GM19023 (cell line): ENCODE results near the gene RASD1.

Source experiments
- ATAC-seq: cut with Tn5 transposase; IDR thresholded peaks from one replicate; pipeline ENCODE4 v1.9.1; 2021; ENCODE audit warnings: mild to moderate bottlenecking, moderate library complexity; ENCODE audit not compliant: unreplicated experiment

RASD1 gene

DNA sequence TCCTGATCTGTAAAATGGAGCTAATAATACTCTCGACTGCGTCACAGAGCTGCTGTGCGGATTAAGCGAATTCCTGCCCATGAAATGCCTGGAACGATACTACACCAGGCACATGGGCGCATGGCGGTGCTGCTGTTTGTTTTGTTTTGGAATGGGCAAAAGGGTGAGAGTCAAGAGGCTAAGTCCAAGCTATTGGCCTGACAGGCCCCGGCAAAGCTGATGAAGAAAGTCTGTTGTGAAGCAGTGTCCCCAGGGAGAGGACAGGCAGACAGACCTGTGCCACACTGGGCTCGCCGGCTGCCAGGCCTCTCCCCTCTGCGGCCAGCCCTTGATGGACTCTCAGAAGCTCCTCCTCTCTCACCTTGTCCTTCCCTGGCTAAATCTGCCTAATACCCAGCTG lies 31.3 kb upstream of the RASD1 start:
- ATAC-seq: no peak

DNA sequence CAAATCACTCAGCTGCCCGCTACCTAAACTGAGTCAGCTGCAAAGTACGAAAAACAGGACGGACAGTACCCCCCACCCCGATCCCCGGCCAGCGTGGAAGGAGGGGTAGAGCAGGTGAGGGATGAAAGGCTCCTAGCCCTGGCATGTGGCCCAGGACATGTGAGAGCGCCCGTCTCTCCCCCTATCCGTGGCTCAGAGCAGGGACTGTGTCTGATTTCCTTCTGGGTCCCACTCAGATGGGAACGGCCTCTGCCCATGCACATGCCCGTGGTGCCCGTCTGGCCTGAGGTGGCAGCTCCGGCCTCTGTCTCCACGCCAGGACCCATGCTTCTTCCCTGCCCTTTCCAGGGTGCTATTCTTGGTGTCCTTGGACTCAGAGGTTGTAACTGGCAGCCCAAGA lies 30.2 kb upstream of the RASD1 start:
- no peak for ATAC-seq

DNA sequence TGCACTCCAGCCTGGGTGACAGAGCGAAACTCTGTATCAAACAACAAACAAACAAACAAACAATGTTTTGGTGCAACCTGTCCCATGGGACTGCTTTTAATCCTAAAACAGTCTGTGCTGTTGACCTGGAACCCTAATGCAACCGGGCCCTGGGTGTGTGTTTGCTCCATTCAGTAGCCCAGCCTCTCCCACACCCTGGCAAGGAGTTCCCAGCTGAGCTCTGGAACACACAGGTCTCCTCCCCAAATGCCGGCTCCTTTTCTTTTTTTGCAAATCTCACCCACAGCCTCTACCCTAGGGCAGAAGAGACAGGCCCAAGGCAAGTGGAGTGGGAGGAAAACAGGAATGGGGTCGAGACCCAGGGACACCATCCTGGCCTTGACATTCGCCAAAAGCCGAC lies 29.8 kb upstream of the RASD1 start:
- no peak for ATAC-seq

DNA sequence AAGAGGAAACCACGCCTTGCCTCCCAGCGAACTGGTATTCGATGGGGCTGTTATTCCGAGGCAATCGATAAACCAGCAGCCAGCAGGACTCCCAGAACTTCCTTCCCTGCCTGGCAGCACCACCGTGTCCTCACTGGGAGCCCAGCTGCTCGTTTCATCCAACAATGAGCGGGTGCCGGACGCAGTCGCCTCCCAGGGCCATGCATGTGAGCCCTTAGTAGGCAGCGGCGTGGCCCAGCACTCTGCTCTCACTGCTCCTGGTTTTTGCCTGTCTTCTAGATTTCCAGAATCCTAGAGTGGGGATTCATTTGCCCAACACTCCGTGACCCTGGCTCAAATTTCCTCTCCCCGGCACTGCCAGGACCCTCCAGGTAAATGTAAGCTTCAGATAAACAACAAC lies 29.1 kb upstream of the RASD1 start:
- ATAC-seq: no peak

DNA sequence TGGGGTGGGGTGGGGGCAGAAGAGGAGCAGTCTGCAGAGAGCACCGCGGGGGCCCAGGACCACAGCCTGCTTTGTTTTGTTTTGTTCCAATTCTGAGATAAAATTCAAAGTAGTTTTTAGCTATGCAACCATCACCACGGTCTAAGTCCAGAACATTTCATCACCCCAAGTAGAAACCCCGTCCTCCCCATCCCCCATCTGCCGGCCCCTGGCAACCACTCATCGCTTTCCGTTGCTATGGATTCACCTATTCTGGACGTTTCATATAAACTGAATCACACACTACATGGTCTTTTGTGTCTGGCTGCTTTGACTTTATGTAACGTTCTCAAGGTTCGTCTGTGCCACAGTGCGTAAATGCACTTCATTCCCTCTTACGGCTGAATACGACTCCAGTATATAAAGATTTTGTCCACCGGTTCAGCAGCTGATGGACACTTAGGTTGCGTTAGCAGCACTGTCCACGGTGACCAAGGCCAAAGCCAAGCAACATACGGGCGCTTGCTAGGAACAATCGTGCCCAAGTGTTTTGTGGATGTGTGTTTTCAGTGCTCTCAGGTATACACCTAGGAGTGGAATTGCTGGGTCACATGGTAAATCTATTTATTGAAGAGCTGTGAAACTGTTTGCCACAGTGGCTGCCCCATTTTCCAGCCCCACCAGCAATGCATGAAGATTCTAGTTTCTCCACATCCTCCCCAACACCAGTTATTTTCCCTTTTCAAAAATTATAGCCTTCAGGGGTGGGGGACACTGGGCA lies 27.7 kb upstream of the RASD1 start:
- no peak for ATAC-seq

DNA sequence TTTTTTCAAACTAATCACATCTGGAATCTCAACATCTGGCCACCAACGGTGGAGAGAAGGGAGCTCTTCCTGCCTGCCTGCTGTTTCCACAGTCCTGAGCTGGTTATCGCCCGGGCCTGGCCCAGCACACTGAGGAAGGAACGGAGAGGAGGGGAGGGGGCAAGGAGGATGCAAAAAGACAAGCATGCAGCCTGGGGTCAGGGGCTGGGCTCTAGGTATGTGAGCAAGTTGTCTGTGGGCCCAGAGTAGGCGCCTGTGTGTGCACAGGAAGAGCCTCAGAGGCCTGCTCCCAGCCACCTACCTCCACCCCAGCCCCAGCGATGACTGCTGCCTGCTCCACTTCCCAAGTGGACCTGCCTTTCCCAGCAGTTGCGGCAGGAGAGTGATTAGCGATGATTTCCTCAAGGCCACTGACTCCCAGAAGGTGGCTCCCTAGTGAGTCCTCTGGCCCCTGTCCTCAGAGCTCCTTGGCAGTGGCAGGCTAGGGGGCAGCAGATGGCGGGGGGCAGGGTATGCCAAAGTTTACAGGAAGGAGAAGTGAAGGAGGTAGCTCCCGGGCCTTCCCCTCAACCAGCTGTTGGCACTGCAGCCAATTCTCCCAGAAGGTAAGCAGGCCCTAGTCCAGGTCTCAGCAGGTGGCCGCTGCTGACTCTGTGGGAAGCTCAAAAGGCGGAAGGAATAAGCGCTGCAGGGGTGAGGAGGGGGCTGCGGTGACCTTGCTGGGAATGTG lies 27.0 kb upstream of the RASD1 start:
- ATAC-seq: no peak

DNA sequence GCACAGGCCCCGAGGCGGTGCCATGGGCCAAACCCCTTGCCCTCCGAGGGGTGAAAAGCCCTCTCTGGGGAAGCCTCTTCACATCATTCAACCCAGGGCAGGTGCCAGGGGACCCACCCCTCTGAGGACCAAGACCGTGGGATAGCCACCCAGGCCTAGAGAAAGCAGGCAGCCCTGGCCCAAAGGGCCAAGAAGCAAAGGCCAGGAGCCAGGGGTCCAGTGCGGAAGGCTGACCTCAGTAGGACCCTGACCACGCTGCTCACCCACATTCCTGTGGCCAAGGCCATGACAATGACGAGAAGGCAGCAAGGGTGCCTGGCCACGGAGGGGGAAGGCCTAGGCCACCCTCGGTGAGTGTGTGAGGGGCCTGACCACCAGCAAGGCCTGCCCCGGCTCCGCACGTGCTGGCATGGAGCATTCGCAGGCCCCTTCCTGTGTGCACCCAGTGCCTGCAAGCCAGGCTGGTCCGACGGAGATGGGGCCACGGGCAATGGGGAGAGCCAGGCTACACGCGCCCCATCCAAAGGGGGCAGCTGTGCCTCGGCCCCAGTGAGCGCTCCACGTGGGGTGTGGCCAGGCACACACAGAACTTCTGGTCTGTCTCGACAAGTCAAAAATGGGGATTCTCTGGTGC lies 24.5 kb upstream of the RASD1 start:
- no peak for ATAC-seq

DNA sequence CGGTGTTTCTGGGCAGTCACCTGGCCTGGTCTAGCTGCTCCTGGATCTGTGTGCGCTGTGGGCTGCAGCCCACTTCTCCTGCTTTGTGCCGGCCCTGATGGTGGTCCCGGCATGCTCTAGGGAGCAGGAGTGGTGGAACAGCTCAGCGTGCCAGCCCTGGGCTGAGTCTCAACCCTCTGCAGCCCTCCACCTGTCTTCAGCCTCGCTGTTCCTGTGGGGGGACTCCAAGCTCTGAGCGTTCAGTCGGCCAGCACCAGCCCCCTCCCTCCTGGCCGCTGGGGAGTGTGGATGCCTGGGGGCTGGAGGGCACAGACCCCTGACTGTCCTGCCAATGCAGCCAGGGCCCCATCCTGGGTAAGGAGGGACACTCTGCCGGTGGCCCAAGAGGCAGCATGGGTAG lies 23.7 kb upstream of the RASD1 start:
- no peak for ATAC-seq

DNA sequence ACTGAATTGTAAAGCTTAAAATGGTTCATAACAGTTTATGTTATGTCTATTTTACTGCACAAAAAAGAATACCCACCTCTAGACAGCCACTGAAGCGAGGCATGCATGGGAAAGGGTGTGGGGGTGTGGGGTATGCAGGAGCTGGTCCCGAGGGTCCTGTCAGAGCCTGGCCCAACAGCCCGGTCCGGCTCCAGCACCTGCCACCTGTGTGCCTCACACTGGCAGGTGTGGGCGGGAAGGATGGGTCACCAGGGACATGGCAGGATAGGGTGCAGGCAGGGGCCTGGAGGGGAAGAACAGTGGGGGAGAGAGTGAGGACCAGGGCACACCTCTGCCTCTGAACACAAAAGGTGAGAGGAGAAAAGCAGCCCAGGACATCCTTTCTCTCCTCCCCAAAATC lies 22.8 kb upstream of the RASD1 start:
- ATAC-seq: no peak

DNA sequence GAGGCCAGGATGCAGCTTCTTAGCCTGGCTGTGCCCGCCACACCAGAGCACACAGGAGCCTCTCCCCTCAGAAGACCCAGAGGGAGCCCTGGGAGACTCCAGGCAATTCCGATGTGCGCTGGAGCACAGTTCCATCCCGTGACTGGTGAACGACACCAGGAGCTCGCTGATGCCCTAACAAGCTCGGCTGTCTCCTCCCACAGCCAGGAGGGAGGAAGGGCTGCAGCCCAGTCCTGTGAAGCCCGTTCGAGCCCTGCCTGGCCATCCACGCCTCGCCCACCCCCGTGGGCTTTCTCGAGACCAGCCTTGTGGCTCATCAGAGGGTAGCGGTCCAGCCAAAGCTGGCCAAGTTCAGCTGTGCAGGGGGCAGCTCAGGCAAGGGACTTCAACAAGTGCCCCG lies 21.8 kb upstream of the RASD1 start:
- no peak for ATAC-seq

DNA sequence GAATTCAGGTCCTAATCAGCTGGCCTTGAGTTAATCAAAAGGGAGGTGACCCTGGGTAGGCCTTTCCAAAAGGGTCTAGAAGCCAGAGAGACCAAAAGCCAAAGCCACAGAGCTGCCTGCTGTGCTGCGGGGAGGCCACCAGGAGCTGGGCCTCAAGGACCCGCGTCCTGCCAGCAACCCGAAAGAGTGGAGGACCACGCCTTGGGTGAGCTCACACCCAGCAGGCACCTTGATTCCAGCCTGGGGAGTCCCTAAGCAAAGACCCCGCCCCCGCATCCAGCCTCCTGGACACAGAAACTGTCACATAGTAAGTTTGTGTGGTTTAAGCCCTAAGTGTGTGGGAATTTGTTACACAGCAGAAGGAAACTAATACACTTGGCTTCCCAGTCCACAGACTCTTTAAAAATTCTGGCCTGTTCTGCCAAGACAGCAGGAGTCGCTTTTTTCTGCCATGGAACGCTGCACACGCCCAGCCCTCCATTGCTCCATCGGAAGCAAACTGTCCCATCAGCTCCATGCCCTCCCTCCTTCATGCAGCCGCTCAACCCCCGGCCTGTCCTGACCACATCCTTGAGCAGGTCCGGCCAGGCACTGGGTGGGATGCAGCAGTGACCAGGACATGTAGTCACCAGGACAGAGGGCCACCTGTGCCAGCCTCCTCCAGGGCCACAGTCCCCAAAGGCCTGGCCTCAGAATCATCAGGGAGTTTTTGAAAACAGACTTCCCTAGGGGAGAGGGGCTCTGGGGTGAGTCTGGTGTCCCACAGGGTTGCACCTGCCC lies 20.9 kb upstream of the RASD1 start:
- ATAC-seq: no peak

DNA sequence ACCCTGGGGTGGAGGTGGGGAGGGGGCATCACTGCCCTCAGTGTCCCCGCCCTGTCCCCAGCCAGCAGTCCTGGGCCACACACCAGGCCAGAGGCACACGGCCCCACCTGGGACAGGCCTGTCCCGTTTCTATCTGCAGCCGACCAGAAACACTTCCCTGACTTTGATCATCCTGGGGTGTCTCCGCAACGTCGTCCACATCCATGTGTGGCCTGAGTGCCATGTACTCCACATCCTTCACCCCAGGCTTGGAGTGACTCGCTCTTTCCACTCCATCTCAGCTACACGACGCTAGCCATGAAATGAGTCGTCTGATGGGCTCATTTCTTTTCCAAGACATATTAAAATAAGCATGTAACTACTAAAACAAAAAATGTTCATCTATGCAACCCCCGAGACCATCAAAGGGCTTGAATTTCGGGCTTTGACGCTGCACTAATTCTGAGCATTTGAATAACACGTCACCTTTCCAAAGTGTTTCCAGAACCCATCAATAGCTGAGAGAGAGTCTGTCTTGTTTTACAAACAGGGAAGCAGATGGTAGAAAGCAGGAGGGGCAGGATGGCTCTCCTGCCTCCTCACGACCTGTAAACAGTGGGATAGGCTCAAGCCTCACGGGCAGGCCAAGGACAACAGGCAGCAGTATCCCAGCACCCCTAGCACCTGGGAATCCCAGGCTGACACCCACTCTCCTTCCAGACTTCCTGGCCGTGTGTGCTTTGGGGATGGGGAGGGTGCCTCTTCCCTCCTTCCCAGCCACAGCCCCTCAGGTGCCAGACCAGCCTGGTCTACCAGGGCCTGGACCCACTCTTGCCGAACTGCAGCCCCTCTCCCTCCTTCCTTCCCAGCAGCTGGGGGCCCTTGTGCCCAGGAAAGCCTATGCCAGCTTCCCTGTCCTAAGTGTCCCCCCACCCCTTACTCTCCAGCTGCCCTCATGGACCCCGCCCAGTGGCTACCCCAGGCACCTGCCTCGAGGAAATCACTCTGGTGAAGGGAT lies 20.0 kb upstream of the RASD1 start:
- ATAC-seq: no peak

DNA sequence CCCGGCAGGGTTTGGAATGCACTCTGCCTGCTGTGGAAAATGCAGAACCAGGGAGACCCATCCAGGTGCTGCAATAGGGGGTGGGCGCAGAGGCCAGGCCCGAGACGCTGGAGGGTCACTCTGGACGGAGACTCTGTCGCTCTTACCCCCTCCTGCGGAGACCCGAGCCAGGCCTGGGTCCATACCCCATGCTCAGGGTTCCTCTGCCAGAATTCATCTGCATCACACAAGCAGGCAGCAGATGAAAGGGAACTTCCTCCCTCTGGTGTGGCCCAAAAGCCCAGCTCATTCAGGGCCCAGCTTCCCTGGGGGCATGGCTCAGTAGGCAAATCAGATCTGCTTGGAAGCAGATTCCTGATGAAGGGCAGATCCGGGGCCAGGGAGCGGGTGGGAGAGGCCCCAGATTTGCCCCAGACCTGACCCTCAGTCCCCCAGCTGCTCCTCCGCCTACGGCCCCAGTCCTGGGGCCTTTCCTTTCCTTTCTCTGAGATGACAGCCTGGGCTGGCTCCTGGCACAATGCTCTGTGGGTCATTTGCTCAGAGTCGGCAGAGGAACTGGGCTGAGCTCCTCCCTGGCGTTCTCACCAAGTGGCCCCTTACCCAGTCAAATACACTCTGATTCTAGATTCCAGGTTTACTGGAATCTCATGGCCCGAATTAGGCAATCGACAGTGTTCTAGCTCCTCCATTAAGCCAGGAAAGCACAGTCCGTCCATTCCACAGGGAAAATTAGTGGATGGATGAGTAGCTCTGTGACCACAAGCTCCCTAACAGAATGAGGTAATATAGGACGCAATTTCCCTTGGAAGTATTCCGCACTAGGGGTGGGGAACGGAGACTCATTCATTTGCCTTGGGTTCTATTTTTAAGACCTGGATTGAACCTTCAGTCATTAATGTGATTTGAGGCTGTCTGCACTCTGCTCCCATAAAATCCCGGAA lies 19.1 kb upstream of the RASD1 start:
- no peak for ATAC-seq

DNA sequence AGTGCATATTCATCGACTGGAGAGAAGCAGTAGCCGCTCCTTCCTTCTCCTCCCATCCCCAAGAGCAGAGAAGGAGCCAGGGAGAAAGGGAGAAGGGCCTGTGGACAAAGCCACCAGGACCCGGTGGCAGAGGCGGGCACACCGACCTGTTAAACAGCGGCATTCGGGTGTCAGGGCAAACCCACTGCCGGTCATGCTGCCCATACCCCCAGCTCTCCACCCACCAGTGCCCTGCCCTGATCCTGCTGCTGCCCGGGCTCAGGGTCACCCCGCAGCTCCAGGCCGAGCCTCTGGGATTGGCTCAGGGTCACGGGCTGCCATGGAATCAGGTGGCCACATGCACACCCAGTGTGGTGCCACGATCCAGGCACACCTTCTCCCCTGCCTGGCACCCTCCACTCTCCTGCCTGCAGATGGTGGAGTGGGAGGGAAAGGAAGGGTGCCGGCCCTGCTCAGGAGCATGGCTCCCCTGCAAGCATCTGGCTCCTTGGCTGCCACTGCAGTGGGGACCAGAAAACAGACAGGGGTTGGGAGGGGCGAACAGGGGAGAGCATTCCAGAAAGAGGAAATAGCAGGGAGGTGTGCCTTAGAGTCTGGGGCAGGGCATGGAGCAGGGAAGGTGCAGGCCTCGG lies 18.3 kb upstream of the RASD1 start:
- no peak for ATAC-seq

DNA sequence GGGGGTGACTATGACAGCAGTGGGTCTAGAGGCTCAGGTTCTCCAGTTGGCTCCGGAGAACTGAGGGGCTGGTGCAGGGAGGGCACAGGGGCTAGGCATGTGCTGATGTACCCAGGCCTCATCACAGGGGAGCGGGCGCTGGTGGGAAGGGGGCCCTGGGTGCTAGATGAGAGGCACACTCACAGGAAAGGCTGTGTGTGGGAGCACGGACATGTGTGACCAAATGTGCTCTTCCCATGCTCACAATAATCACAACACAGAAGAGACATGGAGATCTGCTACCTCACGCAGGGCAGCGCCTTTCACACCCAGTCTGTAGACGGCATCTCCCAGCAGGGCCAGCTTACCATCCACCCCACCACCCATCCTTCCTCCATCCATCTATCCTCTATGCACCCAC lies 17.4 kb upstream of the RASD1 start:
- ATAC-seq: no peak

DNA sequence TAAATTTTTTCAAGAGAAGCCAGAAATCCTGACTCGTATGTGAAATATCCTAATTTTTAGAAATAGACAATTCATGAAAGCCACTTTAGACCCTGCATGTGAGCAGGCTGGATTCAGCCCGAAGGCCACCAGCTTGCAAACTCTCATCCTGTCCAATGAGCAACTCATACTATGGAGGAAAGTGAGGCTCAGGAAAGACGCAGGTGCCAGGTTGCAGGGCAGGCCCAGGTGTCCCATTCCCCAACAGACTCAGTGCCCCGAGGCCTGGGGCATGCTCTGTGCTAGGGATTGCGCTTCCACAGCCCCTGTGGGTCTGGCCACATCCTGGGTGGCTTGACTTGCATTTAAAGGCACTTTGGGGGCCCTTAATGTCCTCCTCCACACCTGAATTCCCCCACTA lies 16.7 kb upstream of the RASD1 start:
- ATAC-seq: no peak

DNA sequence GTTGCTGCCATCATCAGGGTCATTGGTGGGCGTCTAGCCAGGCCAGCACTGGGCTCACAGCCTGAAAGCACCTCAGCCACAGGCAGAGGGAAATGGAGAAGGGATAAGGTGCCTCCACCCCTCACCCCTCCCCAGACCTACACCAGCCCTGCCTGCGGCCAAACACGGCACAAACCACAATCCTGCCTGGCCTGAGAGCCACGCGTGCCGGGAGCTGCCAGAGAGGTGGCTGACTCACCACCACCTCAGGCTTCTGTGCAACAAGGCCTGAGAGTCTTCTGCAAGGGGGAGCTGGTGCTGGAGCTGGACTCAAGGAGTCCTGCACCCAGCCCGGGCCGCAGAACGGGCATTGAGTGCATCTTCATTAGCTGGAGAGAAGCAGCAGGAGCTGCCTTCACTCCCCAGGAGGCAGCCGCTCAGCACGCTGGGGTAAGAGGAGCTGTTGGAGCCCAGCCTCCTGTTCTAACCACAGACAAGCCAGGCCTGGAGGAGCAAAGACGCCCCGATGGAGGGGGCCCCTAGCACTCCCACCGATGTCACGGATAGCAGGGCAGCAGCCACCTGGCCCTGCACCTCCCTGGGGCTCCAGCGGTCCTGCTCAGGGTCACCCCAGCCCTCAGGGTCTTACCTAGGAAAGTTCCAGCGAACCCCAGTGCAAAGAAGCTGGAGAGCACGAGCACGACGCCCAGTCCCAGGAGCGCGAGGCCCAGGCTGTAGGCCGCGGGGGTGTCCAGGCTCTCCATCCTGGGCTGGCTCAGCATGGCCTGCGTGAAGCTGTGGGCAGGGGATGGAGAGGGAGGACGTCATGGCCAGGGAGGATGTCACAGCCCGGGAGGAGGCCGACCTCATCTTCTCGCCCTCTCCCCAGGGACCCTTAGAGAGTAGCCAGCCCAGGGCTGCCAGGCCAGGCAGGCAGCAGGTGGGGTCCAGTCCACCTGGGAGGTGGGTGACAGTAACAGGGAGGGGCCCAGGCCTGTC lies 16.0 kb upstream of the RASD1 start:
- no peak for ATAC-seq
